Adrenal gland (tissue), 5 donors: Measurements from ENCODE around the gene C13orf46.

Source experiments
- CTCF ChIP-seq, 6 experiments: fragments of 450-650 bp in 4 of 6; fragments of 200-600 bp in 2 of 6; sonication (generic) in 1 of 6; IDR thresholded peaks; 1 replicate in 5 of 6; 2 replicates in 1 of 6; pipeline versions ENCODE4 v1.5.1 to v1.8.0; 2016 to 2021; ENCODE audit warnings: antibody characterized with exemption in 6 of 6, mild to moderate bottlenecking in 2 of 6, moderate library complexity in 1 of 6
- POLR2A ChIP-seq, 2 donors: fragments of 450-650 bp; IDR thresholded peaks; one replicate each; pipeline ENCODE4 v1.6.1; 2017; ENCODE audit warnings: antibody characterized with exemption in 2 of 2, mild to moderate bottlenecking in 2 of 2, moderate library complexity in 1 of 2
- donor health status: DM: no; HTN: no; CAD: no.

- TF ChIP-seq CTCF (IDR thresholded peaks at IDR 0.05), result no peak
- TF ChIP-seq POLR2A (IDR thresholded peaks at IDR 0.05), result no peak
Measured at GRCh38 chr13:114018461-114019055, 44.7 kb upstream of the C13orf46 start.
